HG03196 (cell line): ENCODE data around the gene KARS1.

Experiments
- ATAC-seq: cut with Tn5 transposase; IDR thresholded peaks from one replicate; pipeline ENCODE4 v1.9.1; 2021; ENCODE audit not compliant: unreplicated experiment

Gene KARS1

GRCh38 chr16:75588716-75589115 lies 58.7 kb downstream of the KARS1 start:
- ATAC-seq, result no peak

- ATAC-seq, result no peak
Measured at GRCh38 chr16:75584108-75584507, 63.4 kb downstream of the KARS1 start.

GRCh38 chr16:75579281-75579834 lies 68.1 kb downstream of the KARS1 start:
- no peak for ATAC-seq

- ATAC-seq, result no peak
Measured at GRCh38 chr16:75578725-75579124, 68.7 kb downstream of the KARS1 start.

DNA sequence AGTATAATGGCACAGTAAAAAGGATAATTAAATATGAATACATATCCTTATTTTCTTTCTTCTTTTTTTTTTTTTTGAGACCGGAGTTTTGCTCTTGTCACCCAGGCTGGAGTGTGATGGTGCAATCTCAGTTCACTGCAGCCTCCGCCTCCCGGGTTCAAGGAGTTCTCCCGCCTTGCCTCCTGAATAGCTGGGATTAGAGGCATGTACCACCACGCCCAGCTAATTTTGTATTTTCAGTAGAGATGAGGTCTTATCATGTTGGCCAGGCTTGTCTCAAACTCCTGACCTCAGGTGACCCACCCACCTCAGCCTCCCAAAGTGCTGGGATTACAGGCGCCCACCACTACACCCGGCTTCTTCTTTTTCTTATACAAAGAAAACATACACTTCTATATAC lies 69.3 kb downstream of the KARS1 start:
- ATAC-seq, result no peak
